GM18526 (cell line): ENCODE results near the gene RGSL1.

ENCODE experiments used
- POLR2A ChIP-seq: IDR thresholded peaks from 3 replicates; pipeline ENCODE4 v1.6.1; 2011; ENCODE audit not compliant: insufficient read length; ENCODE audit errors: extremely low read depth

The RGSL1 gene

GRCh38 chr1:182563095-182563494 lies 113.1 kb downstream of the RGSL1 start:
- no peak for TF ChIP-seq POLR2A

DNA sequence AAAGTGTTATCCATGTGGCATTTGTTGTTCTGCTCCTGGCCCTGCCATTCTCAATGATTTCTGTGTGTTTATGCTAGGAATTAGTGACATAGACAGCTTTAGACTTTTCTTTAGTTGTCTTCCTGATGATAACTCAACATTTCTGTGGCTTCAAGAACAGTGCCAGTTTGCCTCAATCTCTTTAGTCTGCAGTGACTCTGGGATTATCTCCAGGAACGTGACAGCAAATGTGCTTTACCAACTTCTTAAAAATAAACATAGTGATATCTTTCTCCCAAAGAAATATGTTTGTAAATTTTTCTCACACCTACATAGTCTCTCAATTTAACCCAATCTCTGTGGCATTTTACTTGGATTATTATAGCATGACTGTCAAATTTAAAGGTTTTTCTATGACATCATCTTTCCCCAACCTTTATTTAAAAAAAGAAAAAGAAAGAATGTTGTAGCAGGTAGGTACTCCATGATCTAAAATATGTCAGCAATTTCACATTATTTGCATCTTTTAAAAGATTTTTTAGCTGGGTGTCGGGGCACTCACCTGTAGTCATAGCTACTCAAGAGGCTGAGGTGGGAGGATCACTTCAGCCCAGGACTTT lies 114.6 kb downstream of the RGSL1 start:
- no peak for TF ChIP-seq POLR2A

DNA sequence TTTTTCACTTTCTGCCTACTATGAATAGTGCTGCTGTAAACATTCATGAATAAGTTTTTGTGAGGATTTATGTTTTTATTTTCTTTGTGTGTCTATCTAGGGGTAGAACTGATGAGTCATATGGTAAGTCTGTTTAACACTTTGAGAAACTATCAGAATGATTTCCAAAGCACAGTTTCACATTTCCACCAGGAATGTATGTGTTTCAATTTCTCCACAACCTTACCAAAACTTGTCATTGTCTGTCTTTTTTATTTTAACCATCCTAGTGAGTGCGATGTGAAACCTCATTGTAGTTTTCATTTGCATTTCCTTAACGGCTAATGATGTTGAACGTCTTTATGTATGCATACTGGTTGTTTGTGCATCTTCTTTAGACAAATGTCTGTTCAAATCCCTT lies 115.6 kb downstream of the RGSL1 start:
- TF ChIP-seq POLR2A: no peak

DNA sequence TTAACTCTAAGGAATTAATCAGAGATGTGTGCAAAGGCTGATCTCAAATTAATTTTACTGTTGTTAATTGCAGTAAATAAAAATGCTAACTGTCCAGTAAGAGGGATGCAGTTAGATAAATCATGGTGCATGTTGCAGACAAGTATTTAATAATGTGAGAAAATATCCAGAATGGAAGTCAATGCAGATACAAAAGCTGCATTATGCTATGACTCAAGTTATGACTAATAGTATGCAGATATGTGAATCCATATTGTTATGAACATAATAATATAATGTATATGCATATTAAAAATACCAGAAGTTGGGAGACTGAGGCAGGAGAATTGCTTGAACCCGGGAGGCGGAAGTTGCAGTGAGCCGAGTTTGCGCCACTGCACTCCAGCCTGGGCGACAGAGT lies 117.7 kb downstream of the RGSL1 start:
- TF ChIP-seq POLR2A: no peak

DNA sequence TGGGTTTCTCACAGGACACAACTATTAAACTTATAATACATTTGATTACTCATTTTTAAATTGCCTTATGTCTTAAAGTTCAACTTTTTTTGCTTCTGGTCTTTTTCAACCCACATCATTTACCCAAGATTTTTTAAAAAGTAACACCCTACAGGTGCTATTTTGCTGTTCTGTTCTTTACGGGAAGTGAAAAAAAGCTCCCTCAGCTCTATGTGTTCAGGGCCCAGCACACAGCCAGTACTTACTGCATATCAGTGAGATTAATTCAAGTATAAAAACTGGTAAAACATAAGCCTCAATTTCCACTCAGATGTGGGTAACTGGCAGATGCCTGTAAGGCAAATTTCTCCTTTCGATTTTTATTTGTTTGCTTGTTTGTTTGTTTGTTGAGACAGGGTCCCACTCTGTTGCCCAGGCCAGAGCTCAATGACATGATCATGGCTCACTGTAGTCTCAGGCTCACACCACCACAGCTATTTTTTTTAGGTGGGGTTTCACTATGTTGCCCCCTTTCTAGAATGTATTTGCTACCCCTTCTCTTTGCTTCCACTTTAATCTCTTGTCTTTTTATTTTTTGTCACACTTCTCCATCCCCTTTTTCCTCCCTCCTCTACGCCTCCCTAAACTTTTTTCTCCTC lies 118.8 kb downstream of the RGSL1 start:
- no peak for TF ChIP-seq POLR2A

DNA sequence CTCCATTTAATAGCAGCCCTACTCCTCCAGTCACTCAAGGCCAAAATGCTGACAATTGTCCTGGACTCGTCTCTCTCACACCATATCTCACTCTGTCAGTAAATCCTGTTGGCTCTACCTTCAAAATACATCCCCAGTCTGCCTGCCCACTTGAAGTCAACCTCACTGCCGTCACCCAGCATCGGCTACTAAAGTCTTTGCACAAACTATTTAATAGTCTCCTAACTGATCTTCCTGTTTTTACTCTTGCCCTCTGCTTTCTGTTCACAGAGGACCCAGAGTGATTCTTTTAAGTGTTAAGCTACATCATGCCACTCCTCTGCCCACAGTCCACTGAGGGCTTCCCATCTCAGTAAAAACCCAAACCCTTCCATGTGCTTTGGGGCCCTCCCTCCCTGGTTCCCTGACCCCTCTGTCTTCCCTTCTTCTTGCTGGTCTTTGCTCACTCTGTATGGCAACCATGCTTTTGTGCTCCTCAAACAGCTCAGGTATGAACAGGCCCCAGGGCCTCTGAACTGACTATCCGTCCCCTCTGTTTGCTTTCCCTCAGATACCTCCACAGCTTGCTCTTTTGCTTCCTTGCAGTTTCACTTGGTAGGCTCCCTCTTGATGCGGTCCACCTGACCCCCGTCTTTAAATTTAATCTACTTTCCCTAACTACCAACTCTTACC lies 120.1 kb downstream of the RGSL1 start:
- TF ChIP-seq POLR2A: no peak

DNA sequence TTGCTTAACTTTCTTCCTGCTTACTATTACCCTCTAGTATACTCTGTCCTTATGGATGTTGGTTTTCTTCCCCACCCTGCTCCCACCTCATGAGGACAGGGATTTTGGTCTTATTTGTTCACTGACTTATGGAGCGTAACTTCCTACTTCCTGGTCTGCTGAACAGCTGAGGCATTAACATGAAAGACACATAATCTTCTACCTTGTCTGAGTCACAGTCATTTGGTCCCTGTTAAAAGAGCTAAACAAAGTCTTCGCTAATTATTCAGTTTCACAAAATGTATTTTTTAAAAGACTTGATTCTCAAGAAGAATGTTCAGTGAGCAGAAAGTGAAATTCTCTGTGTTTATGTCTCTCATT lies 120.6 kb downstream of the RGSL1 start:
- TF ChIP-seq POLR2A: no peak

- no peak for TF ChIP-seq POLR2A
Observed at GRCh38 chr1:182574156-182574555, 124.2 kb downstream of the RGSL1 start.

- TF ChIP-seq POLR2A: no peak
Observed at GRCh38 chr1:182575540-182576149, 125.7 kb downstream of the RGSL1 start.

GRCh38 chr1:182580736-182581135 lies 130.8 kb downstream of the RGSL1 start:
- no peak for TF ChIP-seq POLR2A

GRCh38 chr1:182584746-182585145 lies 134.8 kb downstream of the RGSL1 start:
- no peak for TF ChIP-seq POLR2A

DNA sequence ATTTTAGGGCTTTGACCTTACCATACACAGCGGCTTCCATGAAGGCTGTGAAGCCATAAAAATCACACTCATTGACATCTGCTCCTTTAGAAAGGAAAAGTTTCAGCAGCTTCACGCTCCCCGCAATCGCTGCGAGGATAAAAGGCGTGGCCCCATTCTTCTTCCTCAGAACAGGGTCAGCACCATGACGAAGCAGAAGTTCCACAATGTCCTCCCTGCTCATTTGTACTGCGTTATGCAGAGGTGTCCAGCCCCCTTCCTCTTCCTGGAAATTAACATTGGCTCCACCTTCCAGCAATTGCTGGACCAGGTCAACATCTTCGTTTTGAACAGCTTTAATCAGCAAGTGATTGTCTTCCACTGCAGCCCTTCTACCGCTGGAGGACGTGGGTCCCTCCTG lies 136.4 kb downstream of the RGSL1 start:
- no peak for TF ChIP-seq POLR2A

GRCh38 chr1:182587093-182587492 lies 137.1 kb downstream of the RGSL1 start:
- TF ChIP-seq POLR2A: no peak

DNA sequence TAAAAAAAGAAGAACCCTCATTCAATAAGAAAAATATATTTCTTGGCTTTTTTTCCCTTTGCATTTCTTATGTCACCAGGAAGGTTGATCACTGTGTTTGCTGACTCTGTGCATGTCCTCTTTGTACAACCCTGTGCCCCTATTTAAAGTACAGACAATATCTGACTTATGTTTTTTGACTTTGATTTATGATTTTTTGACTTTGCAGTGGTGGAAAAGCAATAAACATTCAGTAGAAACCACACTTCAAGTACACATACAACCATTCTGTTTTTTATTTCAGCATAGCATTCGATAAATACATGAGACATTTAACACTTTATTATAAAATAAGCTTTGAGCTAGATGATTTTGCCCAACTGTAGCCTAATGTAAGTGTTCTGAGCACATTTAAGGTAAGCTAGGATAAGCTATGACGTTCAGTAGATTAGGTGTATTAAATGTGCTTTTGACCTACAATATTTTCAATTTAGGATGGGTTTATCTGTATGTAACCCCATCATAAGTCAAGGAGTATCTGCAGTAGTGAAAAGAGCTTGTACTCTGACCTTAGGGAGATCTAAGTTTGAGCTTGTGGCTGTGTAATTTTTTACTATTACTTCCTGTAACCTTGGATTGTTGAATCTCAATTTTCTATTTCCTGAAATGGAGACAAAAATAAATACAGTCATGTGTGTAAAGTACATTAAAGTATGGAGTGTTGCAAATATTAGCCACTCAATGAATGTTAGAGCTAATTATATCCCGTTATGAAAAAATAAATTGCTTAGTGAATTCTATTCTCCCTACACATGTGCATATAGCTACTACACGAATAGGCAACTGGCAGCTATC lies 137.9 kb downstream of the RGSL1 start:
- TF ChIP-seq POLR2A: no peak

GRCh38 chr1:182588500-182589396 lies 138.8 kb downstream of the RGSL1 start, which contains the start of gene RNASEL:
RNASEL (minus strand) TSS chr1:182589256; CDS start chr1:182586806, 2,450 bp downstream.
- peak; percentile 53 for TF ChIP-seq POLR2A

GRCh38 chr1:182589520-182589919 lies 139.6 kb downstream of the RGSL1 start:
- TF ChIP-seq POLR2A: no peak
